ENCODE results near the gene CRCP.
A peak's percentile ranks its signal among the peaks of the same experiment; 100 is the strongest.
"Not testable (repeated sequence)": the region's sequence is repeated elsewhere in the genome, so short reads cannot be mapped to it uniquely, and the experiment has no call there.

Gene CRCP

GRCh38 chr7:66116680-66117420, 2.2 kb downstream of the CRCP start:
- Histone ChIP-seq H3K79me2 (ENCODE audit: control insufficient read depth, insufficient read depth, low read length) (peaks cover 51% of the 10 kb centered on the region), H3K79me1 (ENCODE audit: low read length) (peaks cover 11% of the 10 kb centered on the region)
- H3K4me3 ChIP-seq (ENCODE audit: low read length); H3K27ac ChIP-seq (ENCODE audit: low read depth, low read length); DNase-seq; H2AK5ac ChIP-seq (ENCODE audit: low read length); H3K56ac ChIP-seq (ENCODE audit: low read length); H4K5ac ChIP-seq (ENCODE audit: low read length); H4K8ac ChIP-seq (ENCODE audit: low read depth, low read length); H3K36me3 ChIP-seq (ENCODE audit: control insufficient read depth, insufficient read depth, low read length); H3K4ac ChIP-seq (ENCODE audit: low read depth, low read length); H3K18ac ChIP-seq (ENCODE audit: low read length); H3K27me3 ChIP-seq (ENCODE audit: insufficient read depth, low read length, poor library complexity); H3K9ac ChIP-seq (ENCODE audit: low read length); H3K4me1 ChIP-seq (ENCODE audit: control insufficient read depth, low read depth, low read length); H3K23ac ChIP-seq (ENCODE audit: low read length); H2BK120ac ChIP-seq (ENCODE audit: low read depth, low read length); H2BK15ac ChIP-seq (replicated peaks; ENCODE audit: low read depth); H3K4me2 ChIP-seq (ENCODE audit: low read length); H2BK5ac ChIP-seq (ENCODE audit: low read length): not testable (repeated sequence)
- no CpG with 5 or more reads among the region's 12 CpGs for whole genome bisulfite sequencing (ENCODE audit: extremely low coverage, insufficient coverage, low lambda C conversion rate)

- no peak overlapping the region for H3K56ac ChIP-seq (ENCODE audit: low read length)
- no peak overlapping the region for H3K4ac ChIP-seq (ENCODE audit: low read depth, low read length)
- no peak overlapping the region for H2BK15ac ChIP-seq (replicated peaks; ENCODE audit: low read depth)
- no peak overlapping the region for H2BK5ac ChIP-seq (ENCODE audit: low read length)
- no peak overlapping the region for H3K9ac ChIP-seq (ENCODE audit: low read length)
- peaks cover 2% of the 10 kb centered on the region for H3K4me1 ChIP-seq (ENCODE audit: control insufficient read depth, low read depth, low read length)
- H3K4me2 ChIP-seq (ENCODE audit: low read length), result no peak overlapping the region
- no peaks in the 10 kb centered on the region for H3K27me3 ChIP-seq (ENCODE audit: insufficient read depth, low read length, poor library complexity)
- H3K79me2 ChIP-seq (ENCODE audit: control insufficient read depth, insufficient read depth, low read length), result peaks cover 58% of the 10 kb centered on the region
- no peak overlapping the region for H4K5ac ChIP-seq (ENCODE audit: low read length)
- no peak overlapping the region for H4K8ac ChIP-seq (ENCODE audit: low read depth, low read length)
- H3K36me3 ChIP-seq (ENCODE audit: control insufficient read depth, insufficient read depth, low read length), result no peaks in the 10 kb centered on the region
- H2BK120ac ChIP-seq (ENCODE audit: low read depth, low read length), result no peak overlapping the region
- peaks cover 12% of the 10 kb centered on the region for H3K79me1 ChIP-seq (ENCODE audit: low read length)
- H3K4me3 ChIP-seq (ENCODE audit: low read length), result no peak overlapping the region
- DNase-seq, result no peak
- no CpG with 5 or more reads among the region's 3 CpGs for WGBS (ENCODE audit: extremely low coverage, insufficient coverage, low lambda C conversion rate)
- no peak overlapping the region for H2AK5ac ChIP-seq (ENCODE audit: low read length)
- H3K23ac ChIP-seq (ENCODE audit: low read length), result no peak overlapping the region
- no peak overlapping the region for H3K27ac ChIP-seq (ENCODE audit: low read depth, low read length)
- H3K18ac ChIP-seq (ENCODE audit: low read length), result no peak overlapping the region
Measured at GRCh38 chr7:66118603-66119002, 4.0 kb downstream of the CRCP start.

DNA sequence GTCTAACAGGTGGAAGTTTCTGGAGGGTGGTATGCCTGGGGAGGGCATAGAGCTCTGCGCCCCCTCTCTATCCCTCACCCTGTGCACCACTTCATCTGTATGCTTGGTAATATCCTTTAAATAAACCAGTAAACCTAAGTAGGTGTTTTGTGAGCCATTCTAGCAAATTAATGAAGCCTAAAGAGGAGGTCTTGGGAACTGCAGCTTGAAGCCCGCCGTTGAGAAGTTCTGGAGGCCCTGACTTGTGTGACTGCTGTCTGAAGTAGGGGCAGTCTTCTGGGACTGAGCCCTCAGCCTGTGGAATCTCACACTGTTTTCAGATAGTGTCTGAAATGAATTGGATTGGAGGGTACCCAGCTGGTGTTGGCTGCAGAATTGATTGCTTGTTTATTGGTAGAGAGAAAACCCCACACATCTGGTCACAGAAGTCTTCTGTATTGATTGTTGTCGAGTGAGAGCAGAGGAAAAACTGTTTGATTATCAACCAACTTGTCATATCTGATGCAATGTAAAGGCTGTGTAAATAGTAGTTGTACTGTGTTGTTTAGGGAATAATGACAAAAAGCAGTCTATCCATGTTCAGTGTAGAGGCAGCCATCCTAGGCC, 4.7 kb downstream of the CRCP start:
- Histone ChIP-seq H3K9ac (ENCODE audit: low read length) (no peak overlapping the region), H3K23ac (ENCODE audit: low read length) (no peak overlapping the region), H3K56ac (ENCODE audit: low read length) (no peak overlapping the region), H4K5ac (ENCODE audit: low read length) (no peak overlapping the region), H3K79me1 (ENCODE audit: low read length) (peaks cover 12% of the 10 kb centered on the region), H2BK5ac (ENCODE audit: low read length) (no peak overlapping the region), H3K27me3 (ENCODE audit: insufficient read depth, low read length, poor library complexity) (no peaks in the 10 kb centered on the region), H2BK15ac (replicated peaks; ENCODE audit: low read depth) (no peak overlapping the region), H3K4me1 (ENCODE audit: control insufficient read depth, low read depth, low read length) (peaks cover 2% of the 10 kb centered on the region), H3K36me3 (ENCODE audit: control insufficient read depth, insufficient read depth, low read length) (no peaks in the 10 kb centered on the region), H3K18ac (ENCODE audit: low read length) (no peak overlapping the region), H3K27ac (ENCODE audit: low read depth, low read length) (no peak overlapping the region), H4K8ac (ENCODE audit: low read depth, low read length) (no peak overlapping the region), H3K4me3 (ENCODE audit: low read length) (no peak overlapping the region), H2AK5ac (ENCODE audit: low read length) (no peak overlapping the region), H3K79me2 (ENCODE audit: control insufficient read depth, insufficient read depth, low read length) (peaks cover 58% of the 10 kb centered on the region), H3K4me2 (ENCODE audit: low read length) (no peak overlapping the region), H3K4ac (ENCODE audit: low read depth, low read length) (no peak overlapping the region), H2BK120ac (ENCODE audit: low read depth, low read length) (no peak overlapping the region)
- DNase-seq, result peak; percentile 63
- no CpG with 5 or more reads among the region's 4 CpGs for WGBS (ENCODE audit: extremely low coverage, insufficient coverage, low lambda C conversion rate)

DNA sequence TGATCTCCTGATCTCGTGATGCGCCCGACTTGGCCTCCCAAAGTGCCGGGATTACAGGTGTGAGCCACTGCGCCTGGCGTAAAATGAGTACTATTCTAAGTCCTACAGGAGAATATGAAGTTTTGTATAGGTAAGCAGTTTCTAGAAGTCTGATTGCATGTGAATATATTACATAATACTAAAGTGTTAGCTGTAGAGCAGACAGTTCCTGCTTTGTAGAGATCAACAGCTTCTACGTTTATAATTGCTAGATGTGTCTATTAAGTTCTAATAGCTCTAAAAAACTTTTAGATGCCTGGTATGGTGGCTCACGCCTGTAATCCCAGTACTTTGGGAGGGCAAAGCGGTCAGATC, 8.5 kb downstream of the CRCP start:
- Histone ChIP-seq H3K36me3 (ENCODE audit: control insufficient read depth, insufficient read depth, low read length) (no peaks in the 10 kb centered on the region), H3K18ac (ENCODE audit: low read length) (no peak overlapping the region), H3K56ac (ENCODE audit: low read length) (no peak overlapping the region), H4K5ac (ENCODE audit: low read length) (no peak overlapping the region), H2AK5ac (ENCODE audit: low read length) (no peak overlapping the region), H3K4ac (ENCODE audit: low read depth, low read length) (no peak overlapping the region), H3K4me2 (ENCODE audit: low read length) (no peak overlapping the region), H3K27ac (ENCODE audit: low read depth, low read length) (no peak overlapping the region), H3K9ac (ENCODE audit: low read length) (no peak overlapping the region), H3K79me1 (ENCODE audit: low read length) (peaks cover 9% of the 10 kb centered on the region), H4K8ac (ENCODE audit: low read depth, low read length) (no peak overlapping the region), H3K27me3 (ENCODE audit: insufficient read depth, low read length, poor library complexity) (no peaks in the 10 kb centered on the region), H2BK5ac (ENCODE audit: low read length) (no peak overlapping the region), H3K4me3 (ENCODE audit: low read length) (no peak overlapping the region), H2BK120ac (ENCODE audit: low read depth, low read length) (no peak overlapping the region), H3K79me2 (ENCODE audit: control insufficient read depth, insufficient read depth, low read length) (peaks cover 52% of the 10 kb centered on the region), H3K23ac (ENCODE audit: low read length) (no peak overlapping the region), H3K4me1 (ENCODE audit: control insufficient read depth, low read depth, low read length) (peaks cover 2% of the 10 kb centered on the region), H2BK15ac (replicated peaks; ENCODE audit: low read depth) (no peak overlapping the region)
- WGBS (ENCODE audit: extremely low coverage, insufficient coverage, low lambda C conversion rate), result no CpG with 5 or more reads among the region's 9 CpGs
- no peak for DNase-seq

- not testable (repeated sequence) for H2BK5ac ChIP-seq (ENCODE audit: low read length); H2BK15ac ChIP-seq (replicated peaks; ENCODE audit: low read depth); H3K79me1 ChIP-seq (ENCODE audit: low read length); H3K4ac ChIP-seq (ENCODE audit: low read depth, low read length); H3K9ac ChIP-seq (ENCODE audit: low read length); H3K4me1 ChIP-seq (ENCODE audit: control insufficient read depth, low read depth, low read length); H3K23ac ChIP-seq (ENCODE audit: low read length); H3K18ac ChIP-seq (ENCODE audit: low read length); H3K27me3 ChIP-seq (ENCODE audit: insufficient read depth, low read length, poor library complexity); H2BK120ac ChIP-seq (ENCODE audit: low read depth, low read length); H2AK5ac ChIP-seq (ENCODE audit: low read length); DNase-seq; H3K4me3 ChIP-seq (ENCODE audit: low read length); H3K4me2 ChIP-seq (ENCODE audit: low read length); H4K5ac ChIP-seq (ENCODE audit: low read length); H3K56ac ChIP-seq (ENCODE audit: low read length); H4K8ac ChIP-seq (ENCODE audit: low read depth, low read length); H3K36me3 ChIP-seq (ENCODE audit: control insufficient read depth, insufficient read depth, low read length); H3K27ac ChIP-seq (ENCODE audit: low read depth, low read length)
- no CpG with 5 or more reads among the region's 5 CpGs for WGBS (ENCODE audit: extremely low coverage, insufficient coverage, low lambda C conversion rate)
- peaks cover 40% of the 10 kb centered on the region for H3K79me2 ChIP-seq (ENCODE audit: control insufficient read depth, insufficient read depth, low read length)
Measured at GRCh38 chr7:66124569-66124861, 9.9 kb downstream of the CRCP start.
